ENCODE results near the gene CCDC17. TPM values are rescaled to one million over a fixed set of nuclear protein-coding genes. Genes with fewer than 3 reads are reported as not detected.

The CCDC17 gene
- total and polyA plus RNA-seq, 4 donors: 0.30 to 6.4 (median 0.73) TPM

DNA sequence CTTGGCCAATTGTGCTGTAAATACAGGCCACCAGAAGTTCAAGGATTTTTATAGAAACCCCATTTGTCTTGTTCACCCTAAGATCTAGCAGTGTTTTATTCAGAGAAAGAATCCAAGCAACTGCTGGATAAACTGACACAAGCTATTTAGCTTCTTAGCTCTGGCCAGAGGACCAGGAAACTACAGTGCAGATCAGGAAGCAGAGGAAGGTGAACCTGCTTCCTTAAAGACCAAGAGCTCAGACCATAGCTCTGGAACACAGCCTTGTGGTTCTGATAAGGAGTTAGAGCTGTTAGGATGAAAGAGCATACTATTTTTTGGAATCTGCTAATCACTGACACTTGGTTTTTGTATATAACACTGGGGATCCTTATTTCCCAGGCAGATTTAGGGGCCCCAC is 5.2 kb upstream of the CCDC17 start:
- H3K27ac ChIP-seq (ENCODE audit: low read depth in 1 of 2, low read length in 2 of 2): no peak overlapping the region
- peaks cover 12 to 74% (median 64%) of the 10 kb centered on the region in 4 donors for H3K36me3 ChIP-seq (ENCODE audit: control insufficient read depth in 4 of 4, insufficient read depth in 3 of 4, low read depth in 1 of 4, low read length in 3 of 4)
- no peak overlapping the region for H3K4me3 ChIP-seq (ENCODE audit: low read depth in 1 of 3, low read length in 3 of 3)
- H3K27me3 ChIP-seq (ENCODE audit: control insufficient read depth in 4 of 4, insufficient read depth in 4 of 4, low read length in 3 of 4): no peaks in the 10 kb centered on the region
- no peaks in the 10 kb centered on the region for H3K9me3 ChIP-seq (ENCODE audit: control insufficient read depth in 4 of 4, low read length in 3 of 4)
- no peak for DNase-seq (ENCODE audit: low spot score)
- H3K4me1 ChIP-seq (ENCODE audit: control insufficient read depth in 4 of 4, insufficient read depth in 4 of 4, low read length in 3 of 4): no peaks in the 10 kb centered on the region
- peak; percentile 83 for TF ChIP-seq NR2F2 (IDR thresholded peaks at IDR 0.05)
- TF ChIP-seq RXRA (IDR thresholded peaks at IDR 0.05): no peak
- TF ChIP-seq RAD21 (IDR thresholded peaks at IDR 0.05): peak in 1 of 2 donors; percentile 31
- no peak overlapping the region for H3K9ac ChIP-seq (ENCODE audit: low read depth in 1 of 2, low read length in 2 of 2)

DNA sequence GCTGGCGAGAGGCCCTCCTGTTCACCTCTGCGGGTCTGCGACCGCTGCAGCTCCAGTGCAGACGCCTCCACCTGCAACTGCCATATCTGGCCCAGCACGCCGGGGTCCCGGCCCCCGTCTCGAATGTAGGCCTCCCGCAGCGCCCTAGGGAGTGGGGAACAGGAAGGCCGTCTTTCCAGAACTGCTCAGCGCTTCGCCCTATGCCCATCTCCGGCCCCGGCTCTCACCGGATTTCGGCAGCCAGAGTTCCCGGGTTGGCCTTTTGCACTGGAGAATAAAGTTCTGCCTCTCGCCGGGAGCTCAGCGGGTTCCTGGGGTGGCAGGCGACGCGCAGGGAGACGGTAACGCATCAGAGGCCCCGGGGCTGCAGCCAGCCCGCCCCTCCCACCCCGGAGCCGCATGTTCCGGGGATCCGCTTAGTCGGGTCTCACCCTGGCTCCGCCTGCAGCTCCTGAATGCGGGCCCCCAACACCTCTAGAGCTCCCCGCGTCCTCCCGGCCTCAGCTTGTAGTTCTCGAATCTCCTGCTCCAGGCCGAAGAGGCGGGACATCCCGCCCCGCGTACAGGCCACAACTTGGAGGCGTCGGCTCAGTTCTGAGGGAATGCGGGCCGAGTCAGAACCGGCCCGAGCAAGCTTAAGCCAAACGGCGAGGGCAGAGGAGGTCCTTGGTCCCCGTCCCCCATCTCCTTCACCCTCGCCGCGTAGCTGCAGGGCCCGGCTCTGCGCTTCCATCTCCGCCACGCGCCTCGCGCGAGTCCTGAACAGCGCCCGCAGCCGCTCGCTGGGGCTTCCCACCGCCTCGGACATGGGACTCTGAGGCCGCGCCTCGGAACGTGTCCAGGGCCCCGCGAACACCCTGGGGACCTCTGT is 1.1 kb downstream of the CCDC17 start:
- Histone ChIP-seq H3K27ac (ENCODE audit: low read depth in 1 of 2, low read length in 2 of 2) (no peak overlapping the region), H3K27me3 (ENCODE audit: control insufficient read depth in 4 of 4, insufficient read depth in 4 of 4, low read length in 3 of 4) (no peaks in the 10 kb centered on the region), H3K9me3 (ENCODE audit: control insufficient read depth in 4 of 4, low read length in 3 of 4) (no peaks in the 10 kb centered on the region), H3K4me3 (ENCODE audit: low read depth in 1 of 3, low read length in 3 of 3) (no peak overlapping the region), H3K9ac (ENCODE audit: low read depth in 1 of 2, low read length in 2 of 2) (no peak overlapping the region), H3K36me3 (ENCODE audit: control insufficient read depth in 4 of 4, insufficient read depth in 3 of 4, low read depth in 1 of 4, low read length in 3 of 4) (peaks cover 0 to 36% (median 19%) of the 10 kb centered on the region in 4 donors), H3K4me1 (ENCODE audit: control insufficient read depth in 4 of 4, insufficient read depth in 4 of 4, low read length in 3 of 4) (peaks cover 0 to 4% (median under 1%) of the 10 kb centered on the region in 4 donors)
- DNase-seq (ENCODE audit: low spot score): peak; percentile 41
- TF ChIP-seq HNF4A (conservative IDR thresholded peaks at IDR 0.05) (peak; percentile 34 to 43), FOXA2 (IDR thresholded peaks at IDR 0.05) (no peak), NR2F2 (IDR thresholded peaks at IDR 0.05) (peak; percentile 9), EGR1 (IDR thresholded peaks at IDR 0.05; ENCODE audit: low read depth in 2 of 2) (no peak)
- TF ChIP-seq, protein P1, sequence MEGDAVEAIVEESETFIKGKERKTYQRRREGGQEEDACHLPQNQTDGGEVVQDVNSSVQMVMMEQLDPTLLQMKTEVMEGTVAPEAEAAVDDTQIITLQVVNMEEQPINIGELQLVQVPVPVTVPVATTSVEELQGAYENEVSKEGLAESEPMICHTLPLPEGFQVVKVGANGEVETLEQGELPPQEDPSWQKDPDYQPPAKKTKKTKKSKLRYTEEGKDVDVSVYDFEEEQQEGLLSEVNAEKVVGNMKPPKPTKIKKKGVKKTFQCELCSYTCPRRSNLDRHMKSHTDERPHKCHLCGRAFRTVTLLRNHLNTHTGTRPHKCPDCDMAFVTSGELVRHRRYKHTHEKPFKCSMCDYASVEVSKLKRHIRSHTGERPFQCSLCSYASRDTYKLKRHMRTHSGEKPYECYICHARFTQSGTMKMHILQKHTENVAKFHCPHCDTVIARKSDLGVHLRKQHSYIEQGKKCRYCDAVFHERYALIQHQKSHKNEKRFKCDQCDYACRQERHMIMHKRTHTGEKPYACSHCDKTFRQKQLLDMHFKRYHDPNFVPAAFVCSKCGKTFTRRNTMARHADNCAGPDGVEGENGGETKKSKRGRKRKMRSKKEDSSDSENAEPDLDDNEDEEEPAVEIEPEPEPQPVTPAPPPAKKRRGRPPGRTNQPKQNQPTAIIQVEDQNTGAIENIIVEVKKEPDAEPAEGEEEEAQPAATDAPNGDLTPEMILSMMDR (IDR thresholded peaks at IDR 0.05; ENCODE audit: low read depth, low read length, missing input control): no peak
- TF ChIP-seq, protein P2, sequence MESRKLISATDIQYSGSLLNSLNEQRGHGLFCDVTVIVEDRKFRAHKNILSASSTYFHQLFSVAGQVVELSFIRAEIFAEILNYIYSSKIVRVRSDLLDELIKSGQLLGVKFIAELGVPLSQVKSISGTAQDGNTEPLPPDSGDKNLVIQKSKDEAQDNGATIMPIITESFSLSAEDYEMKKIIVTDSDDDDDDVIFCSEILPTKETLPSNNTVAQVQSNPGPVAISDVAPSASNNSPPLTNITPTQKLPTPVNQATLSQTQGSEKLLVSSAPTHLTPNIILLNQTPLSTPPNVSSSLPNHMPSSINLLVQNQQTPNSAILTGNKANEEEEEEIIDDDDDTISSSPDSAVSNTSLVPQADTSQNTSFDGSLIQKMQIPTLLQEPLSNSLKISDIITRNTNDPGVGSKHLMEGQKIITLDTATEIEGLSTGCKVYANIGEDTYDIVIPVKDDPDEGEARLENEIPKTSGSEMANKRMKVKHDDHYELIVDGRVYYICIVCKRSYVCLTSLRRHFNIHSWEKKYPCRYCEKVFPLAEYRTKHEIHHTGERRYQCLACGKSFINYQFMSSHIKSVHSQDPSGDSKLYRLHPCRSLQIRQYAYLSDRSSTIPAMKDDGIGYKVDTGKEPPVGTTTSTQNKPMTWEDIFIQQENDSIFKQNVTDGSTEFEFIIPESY (IDR thresholded peaks at IDR 0.05): no peak
- TF ChIP-seq, protein P3, sequence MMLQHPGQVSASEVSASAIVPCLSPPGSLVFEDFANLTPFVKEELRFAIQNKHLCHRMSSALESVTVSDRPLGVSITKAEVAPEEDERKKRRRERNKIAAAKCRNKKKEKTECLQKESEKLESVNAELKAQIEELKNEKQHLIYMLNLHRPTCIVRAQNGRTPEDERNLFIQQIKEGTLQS (IDR thresholded peaks at IDR 0.05): no peak
- TF ChIP-seq, protein P4, sequence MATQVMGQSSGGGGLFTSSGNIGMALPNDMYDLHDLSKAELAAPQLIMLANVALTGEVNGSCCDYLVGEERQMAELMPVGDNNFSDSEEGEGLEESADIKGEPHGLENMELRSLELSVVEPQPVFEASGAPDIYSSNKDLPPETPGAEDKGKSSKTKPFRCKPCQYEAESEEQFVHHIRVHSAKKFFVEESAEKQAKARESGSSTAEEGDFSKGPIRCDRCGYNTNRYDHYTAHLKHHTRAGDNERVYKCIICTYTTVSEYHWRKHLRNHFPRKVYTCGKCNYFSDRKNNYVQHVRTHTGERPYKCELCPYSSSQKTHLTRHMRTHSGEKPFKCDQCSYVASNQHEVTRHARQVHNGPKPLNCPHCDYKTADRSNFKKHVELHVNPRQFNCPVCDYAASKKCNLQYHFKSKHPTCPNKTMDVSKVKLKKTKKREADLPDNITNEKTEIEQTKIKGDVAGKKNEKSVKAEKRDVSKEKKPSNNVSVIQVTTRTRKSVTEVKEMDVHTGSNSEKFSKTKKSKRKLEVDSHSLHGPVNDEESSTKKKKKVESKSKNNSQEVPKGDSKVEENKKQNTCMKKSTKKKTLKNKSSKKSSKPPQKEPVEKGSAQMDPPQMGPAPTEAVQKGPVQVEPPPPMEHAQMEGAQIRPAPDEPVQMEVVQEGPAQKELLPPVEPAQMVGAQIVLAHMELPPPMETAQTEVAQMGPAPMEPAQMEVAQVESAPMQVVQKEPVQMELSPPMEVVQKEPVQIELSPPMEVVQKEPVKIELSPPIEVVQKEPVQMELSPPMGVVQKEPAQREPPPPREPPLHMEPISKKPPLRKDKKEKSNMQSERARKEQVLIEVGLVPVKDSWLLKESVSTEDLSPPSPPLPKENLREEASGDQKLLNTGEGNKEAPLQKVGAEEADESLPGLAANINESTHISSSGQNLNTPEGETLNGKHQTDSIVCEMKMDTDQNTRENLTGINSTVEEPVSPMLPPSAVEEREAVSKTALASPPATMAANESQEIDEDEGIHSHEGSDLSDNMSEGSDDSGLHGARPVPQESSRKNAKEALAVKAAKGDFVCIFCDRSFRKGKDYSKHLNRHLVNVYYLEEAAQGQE (IDR thresholded peaks at IDR 0.05): no peak
- 80% methylated on average over 78 of the region's 78 CpGs for WGBS

All from liver (tissue), 9 donors.